Gastrocnemius medialis (tissue), 4 donors: ENCODE measurements around the gene AVL9. TPM values are rescaled to one million over a fixed set of nuclear protein-coding genes. Genes with fewer than 3 reads are reported as not detected.

Source experiments
- ATAC-seq, 2 donors: fragments of 150-250 bp; one replicate each; pipeline ENCODE4 v1.9.1; 2016
- DNase-seq, 2 donors: peaks; one replicate each; pipeline ENCODE4 v3.0.0-alpha.2; 2019
- H3K27ac ChIP-seq, 4 donors: fragments of 200-600 bp; sonication (generic); 1 replicate in 1 of 4; 2 replicates in 3 of 4; pipeline ENCODE4 v1.5.1; 2016 to 2018; ENCODE audit warnings: mild to moderate bottlenecking in 2 of 4, moderate library complexity in 1 of 4
- H3K27me3 ChIP-seq, 3 donors: fragments of 200-600 bp; sonication (generic) in 2 of 3; 1 replicate in 1 of 3; 2 replicates in 2 of 3; pipeline versions ENCODE4 v1.5.1 to v1.6.0; 2016 to 2019; ENCODE audit warnings: mild to moderate bottlenecking in 1 of 3, moderate library complexity in 1 of 3
- H3K36me3 ChIP-seq, 2 donors: fragments of 200-600 bp; sonication (generic) in 1 of 2; one replicate each; pipeline ENCODE4 v1.5.1; 2017 to 2018
- H3K4me1 ChIP-seq, 2 donors: fragments of 200-600 bp; sonication (generic) in 1 of 2; one replicate each; pipeline ENCODE4 v1.5.1; 2016 to 2017; ENCODE audit warnings: mild to moderate bottlenecking in 2 of 2
- H3K4me3 ChIP-seq, 4 donors: fragments of 200-600 bp; sonication (generic) in 3 of 4; 1 replicate in 1 of 4; 2 replicates in 3 of 4; pipeline ENCODE4 v1.5.1; 2016 to 2019; ENCODE audit warnings: mild to moderate bottlenecking in 2 of 4
- H3K9me3 ChIP-seq, 3 donors: fragments of 200-600 bp; sonication (generic) in 2 of 3; 1 replicate in 1 of 3; 2 replicates in 2 of 3; pipeline ENCODE4 v1.5.1; 2016 to 2019
- CTCF ChIP-seq, 5 experiments: fragments of 450-650 bp in 3 of 5; fragments of 200-600 bp in 2 of 5; sonication (generic) in 2 of 5; IDR thresholded peaks in 4 of 5; conservative IDR thresholded peaks in 1 of 5; 1 replicate in 4 of 5; 2 replicates in 1 of 5; pipeline ENCODE4 v1.5.1; 2016 to 2019; ENCODE audit warnings: antibody characterized with exemption in 5 of 5, mild to moderate bottlenecking in 3 of 5, moderate library complexity in 3 of 5
- POLR2A ChIP-seq, 2 donors: fragments of 450-650 bp; IDR thresholded peaks; one replicate each; pipeline ENCODE4 v1.6.1; 2017; ENCODE audit warnings: antibody characterized with exemption in 2 of 2, mild to moderate bottlenecking in 2 of 2, moderate library complexity in 2 of 2
- in situ Hi-C, 4 donors: fragments of 200-750 bp; cut with MboI; loops; one replicate each; pipeline versions ENCODE4 v1.15.0 to v1.8.0; 2017; ENCODE audit warnings: low sequenced_read_pairs in 4 of 4
- intact Hi-C: fragments of 100-400 bp; cut with DNase I; formaldehyde crosslinking; loops from one replicate; pipeline ENCODE4 v1.15.1; 2023; ENCODE audit warnings: low total_unique reads
- total RNA-seq, 4 donors: library from RNA; depleted of rRNA; stranded (reverse); fragments of >200 nt; gene quantifications; one replicate each; pipeline versions ENCODE4 v1.1.0 to v1.2.3, GENCODE V29; 2016

AVL9 gene
- total RNA-seq, 4 donors from 2014 or later = 22.3 to 27.6 (median 25.5) TPM

GRCh38 chr7:32573110-32573687 is 77.9 kb downstream of the AVL9 start:
- no peak for ATAC-seq
- no peak overlapping the region for H3K4me3 ChIP-seq
- no peak for DNase-seq
- H3K27me3 ChIP-seq = no peaks in the 10 kb centered on the region
- intact Hi-C loops (no loop called here), in situ Hi-C loops (no loop called here)
- H3K4me1 ChIP-seq = no peaks in the 10 kb centered on the region
- H3K27ac ChIP-seq = no peak overlapping the region
- TF ChIP-seq POLR2A (IDR thresholded peaks at IDR 0.05) (no peak), CTCF (IDR thresholded peaks at IDR 0.05 in 4 of 5, conservative IDR thresholded peaks at IDR 0.05 in 1 of 5) (no peak)
- no peaks in the 10 kb centered on the region for H3K9me3 ChIP-seq
- peaks cover 0 to 40% of the 10 kb centered on the region in 2 donors for H3K36me3 ChIP-seq

DNA sequence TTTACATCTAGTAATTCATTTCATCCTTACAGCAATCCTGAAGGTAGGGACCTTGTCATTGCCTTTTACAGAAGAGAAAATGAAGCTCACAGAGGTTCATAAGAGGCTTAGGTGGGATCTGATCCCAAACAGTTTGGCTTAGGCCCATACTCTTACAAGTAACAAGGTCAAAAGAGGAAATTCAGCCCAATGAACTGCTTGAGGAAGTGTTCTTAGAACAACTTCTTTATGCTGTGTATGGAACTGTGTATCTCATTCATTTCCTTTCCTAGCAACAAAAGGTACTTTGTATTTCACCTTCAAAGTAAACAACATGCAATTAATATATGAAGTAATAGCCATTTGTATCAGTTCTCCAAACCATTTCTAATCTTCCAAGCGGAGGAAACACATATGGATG is 79.3 kb downstream of the AVL9 start:
- Histone ChIP-seq H3K27me3 (no peaks in the 10 kb centered on the region), H3K36me3 (peaks cover 0 to 40% of the 10 kb centered on the region in 2 donors), H3K4me3 (no peak overlapping the region), H3K4me1 (no peaks in the 10 kb centered on the region), H3K27ac (no peak overlapping the region), H3K9me3 (no peaks in the 10 kb centered on the region)
- intact Hi-C loops (no loop called here), in situ Hi-C loops (no loop called here)
- no peak for ATAC-seq
- DNase-seq = no peak
- no peak for TF ChIP-seq POLR2A (IDR thresholded peaks at IDR 0.05)
- TF ChIP-seq CTCF (IDR thresholded peaks at IDR 0.05 in 4 of 5, conservative IDR thresholded peaks at IDR 0.05 in 1 of 5) = no peak

- no peak for DNase-seq
- no peak for ATAC-seq
- Histone ChIP-seq H3K4me3 (no peak overlapping the region), H3K27ac (no peak overlapping the region), H3K4me1 (no peaks in the 10 kb centered on the region), H3K9me3 (no peaks in the 10 kb centered on the region), H3K27me3 (no peaks in the 10 kb centered on the region), H3K36me3 (peaks cover 0 to 51% of the 10 kb centered on the region in 2 donors)
- TF ChIP-seq CTCF (IDR thresholded peaks at IDR 0.05 in 4 of 5, conservative IDR thresholded peaks at IDR 0.05 in 1 of 5) = no peak
- in situ Hi-C loops = no loop called here
- intact Hi-C loops = no loop called here
These were observed 82.1 kb downstream of the AVL9 start for GRCh38 chr7:32577421-32577820.

GRCh38 chr7:32579776-32580175 is 84.5 kb downstream of the AVL9 start:
- H3K4me3 ChIP-seq = no peak overlapping the region
- peaks cover 0 to 57% of the 10 kb centered on the region in 2 donors for H3K36me3 ChIP-seq
- TF ChIP-seq CTCF (IDR thresholded peaks at IDR 0.05 in 4 of 5, conservative IDR thresholded peaks at IDR 0.05 in 1 of 5) (no peak), POLR2A (IDR thresholded peaks at IDR 0.05) (no peak)
- no peaks in the 10 kb centered on the region for H3K27me3 ChIP-seq
- no peaks in the 10 kb centered on the region for H3K9me3 ChIP-seq
- H3K27ac ChIP-seq = peak overlapping the region in 3 of 4 donors; percentile 6 to 41 (median 34)
- ATAC-seq (peak in 1 of 2 donors; percentile 95), DNase-seq (peak in 1 of 2 donors; percentile 19)
- intact Hi-C loops (no loop called here), in situ Hi-C loops (no loop called here)
- H3K4me1 ChIP-seq = no peaks in the 10 kb centered on the region

DNA sequence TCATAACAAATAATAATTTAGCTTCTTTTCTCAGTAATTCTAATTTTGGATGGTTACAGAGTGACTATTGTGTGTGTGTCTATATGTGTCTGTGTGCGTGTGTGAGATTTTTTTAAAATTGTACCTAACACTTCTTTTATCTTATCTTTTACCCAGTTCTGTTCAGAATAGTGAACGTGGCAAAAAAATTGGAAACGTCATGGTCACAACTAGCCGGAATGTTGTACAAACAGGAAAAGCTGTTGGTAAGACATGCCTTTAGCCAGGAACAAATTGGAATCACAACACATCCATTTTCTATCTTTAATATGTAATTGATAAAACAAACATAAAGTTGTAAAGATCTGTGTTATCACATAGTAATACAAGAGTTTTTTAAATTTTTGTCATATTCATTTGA is 85.4 kb downstream of the AVL9 start:
- DNase-seq (no peak), ATAC-seq (no peak)
- in situ Hi-C loops (no loop called here), intact Hi-C loops (no loop called here)
- Histone ChIP-seq H3K27me3 (no peaks in the 10 kb centered on the region), H3K9me3 (no peaks in the 10 kb centered on the region), H3K27ac (no peak overlapping the region), H3K36me3 (peaks cover 0 to 58% of the 10 kb centered on the region in 2 donors), H3K4me1 (no peaks in the 10 kb centered on the region), H3K4me3 (no peak overlapping the region)
- TF ChIP-seq CTCF (IDR thresholded peaks at IDR 0.05 in 4 of 5, conservative IDR thresholded peaks at IDR 0.05 in 1 of 5) (no peak), POLR2A (IDR thresholded peaks at IDR 0.05) (no peak)
